ENCODE measurements around the gene ZMIZ2. TPM values are rescaled to one million over a fixed set of nuclear protein-coding genes. Genes with fewer than 3 reads are reported as not detected.

ZMIZ2 gene
- total and polyA plus RNA-seq, 2 experiments from 2014 or later = 15.5 to 46.1 TPM

DNA sequence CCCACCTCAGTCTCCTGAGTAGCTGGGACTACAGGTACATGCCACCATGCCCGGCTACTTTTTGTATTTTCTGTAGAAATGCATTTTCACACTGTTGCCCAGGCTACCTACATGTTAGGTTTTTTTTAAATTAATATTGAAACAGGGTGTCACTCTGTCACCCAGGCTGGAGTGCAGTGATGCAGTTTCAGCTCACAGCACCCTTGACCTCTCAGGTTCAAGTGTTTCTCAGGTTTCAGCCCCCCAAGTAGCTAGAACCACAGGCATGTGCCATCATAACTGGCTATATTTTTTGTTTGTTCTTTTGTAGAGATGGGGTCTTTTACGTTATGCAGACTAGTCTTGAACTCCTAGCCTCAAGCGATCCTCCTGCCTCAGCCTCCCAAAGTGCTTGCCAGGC is 32.4 kb upstream of the ZMIZ2 start:
- Histone ChIP-seq H3K27ac (ENCODE audit: low read depth) (no peak overlapping the region), H2AFZ (no peak overlapping the region), H3K9me2 (ENCODE audit: insufficient read depth) (no peaks in the 10 kb centered on the region), H3K36me3 (ENCODE audit: insufficient read depth) (no peaks in the 10 kb centered on the region), H3F3A (replicated peaks; ENCODE audit: low read depth) (no peaks in the 10 kb centered on the region), H3K4me3 (no peak overlapping the region), H3K4me2 (no peak overlapping the region), H3K4me1 (ENCODE audit: insufficient read depth) (no peaks in the 10 kb centered on the region), H4K20me1 (replicated peaks; ENCODE audit: insufficient read depth) (no peaks in the 10 kb centered on the region; the same call in 1 of the 2 replicates), H3K79me2 (replicated peaks; ENCODE audit: insufficient read depth) (no peaks in the 10 kb centered on the region), H3K27me3 (ENCODE audit: insufficient read depth) (no peaks in the 10 kb centered on the region)
- H3K9me3 Mint-ChIP-seq = peaks cover 12% of the 10 kb centered on the region; the same call in 2 of the 3 replicates
- no peak overlapping the region for H3K27ac Mint-ChIP-seq
- no peak for TF ChIP-seq STAT1 (IDR thresholded peaks at IDR 0.05; ENCODE audit: unreplicated experiment)
- TF ChIP-seq, protein P1, sequence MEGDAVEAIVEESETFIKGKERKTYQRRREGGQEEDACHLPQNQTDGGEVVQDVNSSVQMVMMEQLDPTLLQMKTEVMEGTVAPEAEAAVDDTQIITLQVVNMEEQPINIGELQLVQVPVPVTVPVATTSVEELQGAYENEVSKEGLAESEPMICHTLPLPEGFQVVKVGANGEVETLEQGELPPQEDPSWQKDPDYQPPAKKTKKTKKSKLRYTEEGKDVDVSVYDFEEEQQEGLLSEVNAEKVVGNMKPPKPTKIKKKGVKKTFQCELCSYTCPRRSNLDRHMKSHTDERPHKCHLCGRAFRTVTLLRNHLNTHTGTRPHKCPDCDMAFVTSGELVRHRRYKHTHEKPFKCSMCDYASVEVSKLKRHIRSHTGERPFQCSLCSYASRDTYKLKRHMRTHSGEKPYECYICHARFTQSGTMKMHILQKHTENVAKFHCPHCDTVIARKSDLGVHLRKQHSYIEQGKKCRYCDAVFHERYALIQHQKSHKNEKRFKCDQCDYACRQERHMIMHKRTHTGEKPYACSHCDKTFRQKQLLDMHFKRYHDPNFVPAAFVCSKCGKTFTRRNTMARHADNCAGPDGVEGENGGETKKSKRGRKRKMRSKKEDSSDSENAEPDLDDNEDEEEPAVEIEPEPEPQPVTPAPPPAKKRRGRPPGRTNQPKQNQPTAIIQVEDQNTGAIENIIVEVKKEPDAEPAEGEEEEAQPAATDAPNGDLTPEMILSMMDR (conservative IDR thresholded peaks at IDR 0.05; ENCODE audit: low read depth in 2 of 2) = no peak
- no peak for TF ChIP-seq JUNB (IDR thresholded peaks at IDR 0.05; ENCODE audit: unreplicated experiment)
- no peak for TF ChIP-seq ZNF114 (CRISPR knock-in tag; IDR thresholded peaks at IDR 0.05)
- ATAC-seq (no peak), DNase-seq (ENCODE audit: low spot score) (no peak)
- peaks cover 2% of the 10 kb centered on the region; the same call in 2 of the 3 replicates for H3K36me3 Mint-ChIP-seq (ENCODE audit: low read depth)
- H3K4me3 Mint-ChIP-seq = no peak overlapping the region
- peaks cover 3% of the 10 kb centered on the region; the same call in 2 of the 3 replicates for H3K4me1 Mint-ChIP-seq
- H3K27me3 Mint-ChIP-seq (ENCODE audit: insufficient read depth, low read depth, poor library complexity) = peaks cover 5% of the 10 kb centered on the region

DNA sequence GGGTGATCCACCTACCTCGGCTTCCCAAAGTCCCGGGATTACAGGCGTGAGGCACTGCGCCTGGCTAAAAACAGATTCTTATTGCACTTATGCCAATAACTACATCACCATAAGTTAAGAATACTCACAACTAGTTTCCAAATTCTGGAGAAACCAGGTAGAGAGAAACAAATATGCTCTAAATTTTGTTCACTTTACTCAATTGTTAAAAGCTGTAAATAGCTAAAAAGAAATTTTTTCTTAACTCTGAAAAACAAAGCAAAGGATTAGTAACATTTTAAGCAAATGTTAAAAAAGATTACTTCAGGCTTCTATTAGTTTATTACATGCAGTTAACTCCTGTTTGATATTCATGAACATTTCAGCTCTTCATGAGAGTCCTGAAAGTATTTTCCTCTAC is 28.3 kb upstream of the ZMIZ2 start:
- H3K4me3 ChIP-seq = no peak overlapping the region
- H3K9me2 ChIP-seq (ENCODE audit: insufficient read depth) = no peaks in the 10 kb centered on the region
- no peaks in the 10 kb centered on the region for H3F3A ChIP-seq (replicated peaks; ENCODE audit: low read depth)
- DNase-seq (ENCODE audit: low spot score) (no peak), ATAC-seq (no peak)
- Mint-ChIP-seq H3K36me3 (ENCODE audit: low read depth) (peaks cover 2% of the 10 kb centered on the region; the same call in 2 of the 3 replicates), H3K4me3 (no peak overlapping the region), H3K9me3 (peaks cover 19% of the 10 kb centered on the region; the same call in 2 of the 3 replicates), H3K4me1 (no peaks in the 10 kb centered on the region), H3K27ac (no peak overlapping the region), H3K27me3 (ENCODE audit: insufficient read depth, low read depth, poor library complexity) (peaks cover 6% of the 10 kb centered on the region)
- no peaks in the 10 kb centered on the region for H3K27me3 ChIP-seq (ENCODE audit: insufficient read depth)
- H2AFZ ChIP-seq = no peak overlapping the region
- H3K27ac ChIP-seq (ENCODE audit: low read depth) = no peak overlapping the region
- H3K36me3 ChIP-seq (ENCODE audit: insufficient read depth) = no peaks in the 10 kb centered on the region
- H4K20me1 ChIP-seq (replicated peaks; ENCODE audit: insufficient read depth) = no peaks in the 10 kb centered on the region
- no peak overlapping the region for H3K4me2 ChIP-seq
- H3K79me2 ChIP-seq (replicated peaks; ENCODE audit: insufficient read depth) = no peaks in the 10 kb centered on the region
- no peaks in the 10 kb centered on the region for H3K4me1 ChIP-seq (ENCODE audit: insufficient read depth)
- TF ChIP-seq, protein P2, sequence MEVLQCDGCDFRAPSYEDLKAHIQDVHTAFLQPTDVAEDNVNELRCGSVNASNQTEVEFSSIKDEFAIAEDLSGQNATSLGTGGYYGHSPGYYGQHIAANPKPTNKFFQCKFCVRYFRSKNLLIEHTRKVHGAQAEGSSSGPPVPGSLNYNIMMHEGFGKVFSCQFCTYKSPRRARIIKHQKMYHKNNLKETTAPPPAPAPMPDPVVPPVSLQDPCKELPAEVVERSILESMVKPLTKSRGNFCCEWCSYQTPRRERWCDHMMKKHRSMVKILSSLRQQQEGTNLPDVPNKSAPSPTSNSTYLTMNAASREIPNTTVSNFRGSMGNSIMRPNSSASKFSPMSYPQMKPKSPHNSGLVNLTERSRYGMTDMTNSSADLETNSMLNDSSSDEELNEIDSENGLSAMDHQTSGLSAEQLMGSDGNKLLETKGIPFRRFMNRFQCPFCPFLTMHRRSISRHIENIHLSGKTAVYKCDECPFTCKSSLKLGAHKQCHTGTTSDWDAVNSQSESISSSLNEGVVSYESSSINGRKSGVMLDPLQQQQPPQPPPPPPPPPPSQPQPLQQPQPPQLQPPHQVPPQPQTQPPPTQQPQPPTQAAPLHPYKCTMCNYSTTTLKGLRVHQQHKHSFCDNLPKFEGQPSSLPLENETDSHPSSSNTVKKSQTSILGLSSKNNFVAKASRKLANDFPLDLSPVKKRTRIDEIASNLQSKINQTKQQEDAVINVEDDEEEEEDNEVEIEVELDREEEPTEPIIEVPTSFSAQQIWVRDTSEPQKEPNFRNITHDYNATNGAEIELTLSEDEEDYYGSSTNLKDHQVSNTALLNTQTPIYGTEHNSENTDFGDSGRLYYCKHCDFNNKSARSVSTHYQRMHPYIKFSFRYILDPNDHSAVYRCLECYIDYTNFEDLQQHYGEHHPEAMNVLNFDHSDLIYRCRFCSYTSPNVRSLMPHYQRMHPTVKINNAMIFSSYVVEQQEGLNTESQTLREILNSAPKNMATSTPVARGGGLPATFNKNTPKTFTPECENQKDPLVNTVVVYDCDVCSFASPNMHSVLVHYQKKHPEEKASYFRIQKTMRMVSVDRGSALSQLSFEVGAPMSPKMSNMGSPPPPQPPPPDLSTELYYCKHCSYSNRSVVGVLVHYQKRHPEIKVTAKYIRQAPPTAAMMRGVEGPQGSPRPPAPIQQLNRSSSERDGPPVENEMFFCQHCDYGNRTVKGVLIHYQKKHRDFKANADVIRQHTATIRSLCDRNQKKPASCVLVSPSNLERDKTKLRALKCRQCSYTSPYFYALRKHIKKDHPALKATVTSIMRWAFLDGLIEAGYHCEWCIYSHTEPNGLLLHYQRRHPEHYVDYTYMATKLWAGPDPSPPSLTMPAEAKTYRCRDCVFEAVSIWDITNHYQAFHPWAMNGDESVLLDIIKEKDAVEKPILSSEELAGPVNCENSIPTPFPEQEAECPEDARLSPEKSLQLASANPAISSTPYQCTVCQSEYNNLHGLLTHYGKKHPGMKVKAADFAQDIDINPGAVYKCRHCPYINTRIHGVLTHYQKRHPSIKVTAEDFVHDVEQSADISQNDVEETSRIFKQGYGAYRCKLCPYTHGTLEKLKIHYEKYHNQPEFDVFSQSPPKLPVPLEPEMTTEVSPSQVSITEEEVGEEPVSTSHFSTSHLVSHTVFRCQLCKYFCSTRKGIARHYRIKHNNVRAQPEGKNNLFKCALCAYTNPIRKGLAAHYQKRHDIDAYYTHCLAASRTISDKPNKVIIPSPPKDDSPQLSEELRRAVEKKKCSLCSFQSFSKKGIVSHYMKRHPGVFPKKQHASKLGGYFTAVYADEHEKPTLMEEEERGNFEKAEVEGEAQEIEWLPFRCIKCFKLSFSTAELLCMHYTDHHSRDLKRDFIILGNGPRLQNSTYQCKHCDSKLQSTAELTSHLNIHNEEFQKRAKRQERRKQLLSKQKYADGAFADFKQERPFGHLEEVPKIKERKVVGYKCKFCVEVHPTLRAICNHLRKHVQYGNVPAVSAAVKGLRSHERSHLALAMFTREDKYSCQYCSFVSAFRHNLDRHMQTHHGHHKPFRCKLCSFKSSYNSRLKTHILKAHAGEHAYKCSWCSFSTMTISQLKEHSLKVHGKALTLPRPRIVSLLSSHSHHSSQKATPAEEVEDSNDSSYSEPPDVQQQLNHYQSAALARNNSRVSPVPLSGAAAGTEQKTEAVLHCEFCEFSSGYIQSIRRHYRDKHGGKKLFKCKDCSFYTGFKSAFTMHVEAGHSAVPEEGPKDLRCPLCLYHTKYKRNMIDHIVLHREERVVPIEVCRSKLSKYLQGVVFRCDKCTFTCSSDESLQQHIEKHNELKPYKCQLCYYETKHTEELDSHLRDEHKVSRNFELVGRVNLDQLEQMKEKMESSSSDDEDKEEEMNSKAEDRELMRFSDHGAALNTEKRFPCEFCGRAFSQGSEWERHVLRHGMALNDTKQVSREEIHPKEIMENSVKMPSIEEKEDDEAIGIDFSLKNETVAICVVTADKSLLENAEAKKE (CRISPR knock-in tag; IDR thresholded peaks at IDR 0.05) = no peak
- TF ChIP-seq EZH2phosphoT487 (IDR thresholded peaks at IDR 0.05; ENCODE audit: unreplicated experiment) = no peak
- TF ChIP-seq, protein P3, sequence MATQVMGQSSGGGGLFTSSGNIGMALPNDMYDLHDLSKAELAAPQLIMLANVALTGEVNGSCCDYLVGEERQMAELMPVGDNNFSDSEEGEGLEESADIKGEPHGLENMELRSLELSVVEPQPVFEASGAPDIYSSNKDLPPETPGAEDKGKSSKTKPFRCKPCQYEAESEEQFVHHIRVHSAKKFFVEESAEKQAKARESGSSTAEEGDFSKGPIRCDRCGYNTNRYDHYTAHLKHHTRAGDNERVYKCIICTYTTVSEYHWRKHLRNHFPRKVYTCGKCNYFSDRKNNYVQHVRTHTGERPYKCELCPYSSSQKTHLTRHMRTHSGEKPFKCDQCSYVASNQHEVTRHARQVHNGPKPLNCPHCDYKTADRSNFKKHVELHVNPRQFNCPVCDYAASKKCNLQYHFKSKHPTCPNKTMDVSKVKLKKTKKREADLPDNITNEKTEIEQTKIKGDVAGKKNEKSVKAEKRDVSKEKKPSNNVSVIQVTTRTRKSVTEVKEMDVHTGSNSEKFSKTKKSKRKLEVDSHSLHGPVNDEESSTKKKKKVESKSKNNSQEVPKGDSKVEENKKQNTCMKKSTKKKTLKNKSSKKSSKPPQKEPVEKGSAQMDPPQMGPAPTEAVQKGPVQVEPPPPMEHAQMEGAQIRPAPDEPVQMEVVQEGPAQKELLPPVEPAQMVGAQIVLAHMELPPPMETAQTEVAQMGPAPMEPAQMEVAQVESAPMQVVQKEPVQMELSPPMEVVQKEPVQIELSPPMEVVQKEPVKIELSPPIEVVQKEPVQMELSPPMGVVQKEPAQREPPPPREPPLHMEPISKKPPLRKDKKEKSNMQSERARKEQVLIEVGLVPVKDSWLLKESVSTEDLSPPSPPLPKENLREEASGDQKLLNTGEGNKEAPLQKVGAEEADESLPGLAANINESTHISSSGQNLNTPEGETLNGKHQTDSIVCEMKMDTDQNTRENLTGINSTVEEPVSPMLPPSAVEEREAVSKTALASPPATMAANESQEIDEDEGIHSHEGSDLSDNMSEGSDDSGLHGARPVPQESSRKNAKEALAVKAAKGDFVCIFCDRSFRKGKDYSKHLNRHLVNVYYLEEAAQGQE (IDR thresholded peaks at IDR 0.05; ENCODE audit: unreplicated experiment) = no peak
- TF ChIP-seq EZH2 (IDR thresholded peaks at IDR 0.05; ENCODE audit: low read depth, unreplicated experiment) = no peak
- no peak for TF ChIP-seq ZNF331 (CRISPR knock-in tag; IDR thresholded peaks at IDR 0.05; ENCODE audit: low read depth)
- TF ChIP-seq CREB1 (CRISPR knock-in tag; IDR thresholded peaks at IDR 0.05; ENCODE audit: low read depth) = no peak

Measured in GM23338 (cell line).